Upper lobe of left lung (tissue), 4 donors: ENCODE results near the gene WDR93.

Source experiments
- EP300 ChIP-seq, 4 donors: sonication (generic); formaldehyde crosslinking; IDR thresholded peaks; one replicate each; pipeline ENCODE4 v1.5.1; 2017; ENCODE audit warnings: antibody characterized with exemption in 4 of 4, control low read depth in 2 of 4
- POLR2A ChIP-seq, 4 donors: fragments of 450-650 bp; IDR thresholded peaks; one replicate each; pipeline ENCODE4 v1.5.1; 2016 to 2017; ENCODE audit warnings: antibody characterized with exemption in 4 of 4, mild to moderate bottlenecking in 2 of 4
- TF ChIP-seq, protein P1 (sequence below), 6 experiments: fragments of 450-650 bp in 4 of 6; fragments of 200-600 bp in 2 of 6; sonication (generic) in 2 of 6; IDR thresholded peaks; one replicate each; pipeline ENCODE4 v1.5.1; 2016 to 2019; ENCODE audit warnings: antibody characterized with exemption in 6 of 6

GRCh38 chr15:89664441-89665350 is 25.9 kb upstream of the WDR93 start:
- TF ChIP-seq POLR2A (IDR thresholded peaks at IDR 0.05) = no peak
- TF ChIP-seq, protein P1, sequence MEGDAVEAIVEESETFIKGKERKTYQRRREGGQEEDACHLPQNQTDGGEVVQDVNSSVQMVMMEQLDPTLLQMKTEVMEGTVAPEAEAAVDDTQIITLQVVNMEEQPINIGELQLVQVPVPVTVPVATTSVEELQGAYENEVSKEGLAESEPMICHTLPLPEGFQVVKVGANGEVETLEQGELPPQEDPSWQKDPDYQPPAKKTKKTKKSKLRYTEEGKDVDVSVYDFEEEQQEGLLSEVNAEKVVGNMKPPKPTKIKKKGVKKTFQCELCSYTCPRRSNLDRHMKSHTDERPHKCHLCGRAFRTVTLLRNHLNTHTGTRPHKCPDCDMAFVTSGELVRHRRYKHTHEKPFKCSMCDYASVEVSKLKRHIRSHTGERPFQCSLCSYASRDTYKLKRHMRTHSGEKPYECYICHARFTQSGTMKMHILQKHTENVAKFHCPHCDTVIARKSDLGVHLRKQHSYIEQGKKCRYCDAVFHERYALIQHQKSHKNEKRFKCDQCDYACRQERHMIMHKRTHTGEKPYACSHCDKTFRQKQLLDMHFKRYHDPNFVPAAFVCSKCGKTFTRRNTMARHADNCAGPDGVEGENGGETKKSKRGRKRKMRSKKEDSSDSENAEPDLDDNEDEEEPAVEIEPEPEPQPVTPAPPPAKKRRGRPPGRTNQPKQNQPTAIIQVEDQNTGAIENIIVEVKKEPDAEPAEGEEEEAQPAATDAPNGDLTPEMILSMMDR (IDR thresholded peaks at IDR 0.05) = no peak
- no peak for TF ChIP-seq EP300 (IDR thresholded peaks at IDR 0.05)
